ENCODE results near the gene SELENOF.

- TF ChIP-seq CTCF (conservative IDR thresholded peaks at IDR 0.05; ENCODE audit: low read depth, low read length) (no peak), CEBPB (IDR thresholded peaks at IDR 0.05; ENCODE audit: low read depth, low read length) (no peak), SMC3 (IDR thresholded peaks at IDR 0.05; ENCODE audit: low read depth, low read length) (no peak), BHLHE40 (IDR thresholded peaks at IDR 0.05; ENCODE audit: low read depth, low read length) (no peak), USF2 (IDR thresholded peaks at IDR 0.05; ENCODE audit: low read depth, low read length) (no peak), MXI1 (IDR thresholded peaks at IDR 0.05; ENCODE audit: borderline replicate concordance, low read depth, low read length) (no peak), RAD21 (IDR thresholded peaks at IDR 0.05; ENCODE audit: low read length) (no peak), POLR2A (IDR thresholded peaks at IDR 0.05; ENCODE audit: low read depth, low read length) (no peak), RFX5 (IDR thresholded peaks at IDR 0.05; ENCODE audit: low read depth, low read length) (no peak), MAZ (IDR thresholded peaks at IDR 0.05; ENCODE audit: borderline replicate concordance, low read depth, low read length) (no peak), FOS (IDR thresholded peaks at IDR 0.05; ENCODE audit: low read depth, low read length) (no peak), ELK1 (IDR thresholded peaks at IDR 0.05; ENCODE audit: borderline replicate concordance, low read depth, low read length) (no peak), NFE2L2 (IDR thresholded peaks at IDR 0.05; ENCODE audit: low read depth, low read length) (no peak)
Measured at GRCh38 chr1:86829321-86829720, 84.6 kb downstream of the SELENOF start.

Measured in IMR-90 (cell line).